Bronchial epithelial cell (primary cell): ENCODE measurements around the gene PRRC2B. TPM values are rescaled to one million over a fixed set of nuclear protein-coding genes. Genes with fewer than 3 reads are reported as not detected.
A peak's percentile ranks its signal among the peaks of the same experiment; 100 is the strongest.

ENCODE experiments used
- DNase-seq: peaks from one replicate; pipeline ENCODE4 v3.0.0-alpha.2; 2010; ENCODE audit warnings: low read depth
- FAIRE-seq: peaks from 2 replicates; lab custom pipeline; 2011; peaks lifted over from hg19 to GRCh38; lab: Jason Lieb, UNC
- H3K27me3 ChIP-seq: 2 replicates; pipeline ENCODE4 v1.5.1; 2011; ENCODE audit warnings: low read length; ENCODE audit not compliant: control insufficient read depth, insufficient read depth
- H3K36me3 ChIP-seq: 2 replicates; pipeline ENCODE4 v1.5.1; 2011; ENCODE audit warnings: low read length; ENCODE audit not compliant: control insufficient read depth, insufficient read depth
- H3K4me3 ChIP-seq: 2 replicates; pipeline ENCODE4 v1.5.1; 2011; ENCODE audit warnings: mild to moderate bottlenecking, low read depth, low read length, control low read depth
- CTCF ChIP-seq: IDR thresholded peaks from 2 replicates; pipeline ENCODE4 v1.5.1; 2011; ENCODE audit warnings: mild to moderate bottlenecking, moderate library complexity, low read length, control low read depth, inconsistent platforms; ENCODE audit not compliant: insufficient read depth, severe bottlenecking
- total RNA-seq: library from RNA; depleted of rRNA; stranded (reverse); fragments of >200 nt; gene quantifications from 2 replicates; pipeline ENCODE4 v1.2.1, GENCODE V29; 2014

Gene PRRC2B
- total RNA-seq, 1 donor from 2014 or later, result 20.0 TPM

- Histone ChIP-seq H3K36me3 (no peaks in the 10 kb centered on the region), H3K4me3 (no peak overlapping the region), H3K27me3 (no peaks in the 10 kb centered on the region)
- no peak for TF ChIP-seq CTCF
- peak; percentile 54 for DNase-seq
- no peak for FAIRE-seq
Observed at GRCh38 chr9:131397100-131397790, 3.4 kb downstream of the PRRC2B start.

- DNase-seq (no peak), FAIRE-seq (no peak)
- TF ChIP-seq CTCF, result no peak
- H3K36me3 ChIP-seq, result no peaks in the 10 kb centered on the region
- H3K4me3 ChIP-seq, result no peak overlapping the region
- no peaks in the 10 kb centered on the region for H3K27me3 ChIP-seq
Observed at GRCh38 chr9:131398204-131398603, 4.3 kb downstream of the PRRC2B start.

- DNase-seq, result no peak
- no peak for TF ChIP-seq CTCF
- no peaks in the 10 kb centered on the region for H3K36me3 ChIP-seq
- FAIRE-seq, result no peak
- H3K27me3 ChIP-seq, result no peaks in the 10 kb centered on the region
- H3K4me3 ChIP-seq, result no peak overlapping the region
Observed at GRCh38 chr9:131399972-131400371, 6.1 kb downstream of the PRRC2B start.

- Histone ChIP-seq H3K27me3 (no peaks in the 10 kb centered on the region), H3K4me3 (no peak overlapping the region), H3K36me3 (no peaks in the 10 kb centered on the region)
- no peak for FAIRE-seq
- TF ChIP-seq CTCF, result no peak
- DNase-seq, result no peak
Observed at GRCh38 chr9:131400627-131401026, 6.7 kb downstream of the PRRC2B start.

- FAIRE-seq (no peak), DNase-seq (peak; percentile 89)
- TF ChIP-seq CTCF, result peak; percentile 9
- no peaks in the 10 kb centered on the region for H3K36me3 ChIP-seq
- H3K27me3 ChIP-seq, result no peaks in the 10 kb centered on the region
- no peak overlapping the region for H3K4me3 ChIP-seq
Observed at GRCh38 chr9:131402073-131402472, 8.2 kb downstream of the PRRC2B start.
